ENCODE data around the gene TANGO2. TPM values are rescaled to one million over a fixed set of nuclear protein-coding genes. Genes with fewer than 3 reads are reported as not detected.

The TANGO2 gene
- total RNA-seq, 1 donor from 2014 or later: 44.2 TPM

- FAIRE-seq: no peak
- H3K36me3 ChIP-seq (ENCODE audit: control insufficient read depth, insufficient read depth, low read length): peaks cover 12% of the 10 kb centered on the region
- TF ChIP-seq CTCF (IDR thresholded peaks at IDR 0.05; ENCODE audit: insufficient read depth, low read length, severe bottlenecking): no peak
- DNase-seq (ENCODE audit: low read depth): no peak
- no peak overlapping the region for H3K4me3 ChIP-seq (ENCODE audit: low read depth, low read length)
- no peaks in the 10 kb centered on the region for H3K27me3 ChIP-seq (ENCODE audit: control insufficient read depth, insufficient read depth, low read length)
Observed at GRCh38 chr22:20055654-20056053, 34.7 kb downstream of the TANGO2 start.

GRCh38 chr22:20056161-20056560 lies 35.3 kb downstream of the TANGO2 start:
- FAIRE-seq (no peak), DNase-seq (ENCODE audit: low read depth) (no peak)
- peaks cover 14% of the 10 kb centered on the region for H3K36me3 ChIP-seq (ENCODE audit: control insufficient read depth, insufficient read depth, low read length)
- H3K27me3 ChIP-seq (ENCODE audit: control insufficient read depth, insufficient read depth, low read length): no peaks in the 10 kb centered on the region
- no peak overlapping the region for H3K4me3 ChIP-seq (ENCODE audit: low read depth, low read length)
- TF ChIP-seq CTCF (IDR thresholded peaks at IDR 0.05; ENCODE audit: insufficient read depth, low read length, severe bottlenecking): no peak

- Histone ChIP-seq H3K27me3 (ENCODE audit: control insufficient read depth, insufficient read depth, low read length) (no peaks in the 10 kb centered on the region), H3K36me3 (ENCODE audit: control insufficient read depth, insufficient read depth, low read length) (peaks cover 15% of the 10 kb centered on the region), H3K4me3 (ENCODE audit: low read depth, low read length) (no peak overlapping the region)
- TF ChIP-seq CTCF (IDR thresholded peaks at IDR 0.05; ENCODE audit: insufficient read depth, low read length, severe bottlenecking): no peak
- FAIRE-seq: peak; percentile 70
- DNase-seq (ENCODE audit: low read depth): no peak
Observed at GRCh38 chr22:20056696-20057386, 35.9 kb downstream of the TANGO2 start.

GRCh38 chr22:20057596-20058268 lies 36.8 kb downstream of the TANGO2 start:
- Histone ChIP-seq H3K36me3 (ENCODE audit: control insufficient read depth, insufficient read depth, low read length) (peaks cover 10% of the 10 kb centered on the region), H3K27me3 (ENCODE audit: control insufficient read depth, insufficient read depth, low read length) (no peaks in the 10 kb centered on the region), H3K4me3 (ENCODE audit: low read depth, low read length) (no peak overlapping the region)
- no peak for FAIRE-seq
- no peak for DNase-seq (ENCODE audit: low read depth)
- TF ChIP-seq CTCF (IDR thresholded peaks at IDR 0.05; ENCODE audit: insufficient read depth, low read length, severe bottlenecking): no peak

- FAIRE-seq (no peak), DNase-seq (ENCODE audit: low read depth) (no peak)
- no peak for TF ChIP-seq CTCF (IDR thresholded peaks at IDR 0.05; ENCODE audit: insufficient read depth, low read length, severe bottlenecking)
- H3K4me3 ChIP-seq (ENCODE audit: low read depth, low read length): no peak overlapping the region
- H3K36me3 ChIP-seq (ENCODE audit: control insufficient read depth, insufficient read depth, low read length): peaks cover 8% of the 10 kb centered on the region
- no peaks in the 10 kb centered on the region for H3K27me3 ChIP-seq (ENCODE audit: control insufficient read depth, insufficient read depth, low read length)
Observed at GRCh38 chr22:20058989-20059770, 38.3 kb downstream of the TANGO2 start.
